GM10248 (cell line): Measurements from ENCODE around the gene GGCT.

Experiments
- CTCF ChIA-PET: fragments of 300-600 bp; sonication (Branson Sonifier 250); formaldehyde crosslinking; extraction: SDS; loops from one replicate; lab custom pipeline; 2021; ENCODE audit warnings: antibody characterized with exemption; lab: Yijun Ruan, JAX
- POLR2A ChIA-PET: fragments of 350-650 bp; sonication (Branson Sonifier 250); formaldehyde crosslinking; extraction: SDS; loops from one replicate; lab custom pipeline; 2020; ENCODE audit warnings: antibody characterized with exemption; lab: Yijun Ruan, JAX
- DNase-seq: peaks from one replicate; pipeline ENCODE4 v3.0.0; 2012; ENCODE audit errors: extremely low spot score
- CTCF ChIP-seq: IDR thresholded peaks from 2 replicates; pipeline ENCODE4 v1.5.1; 2012; ENCODE audit warnings: mild to moderate bottlenecking, low read depth; ENCODE audit errors: extremely low read depth, missing control alignments, control extremely low read depth

Gene GGCT

GRCh38 chr7:30505174-30505697 lies 607 bp upstream of the GGCT start:
- ChIA-PET CTCF (interaction anchor here (1.3 to 1.4 kb wide), 2 partner anchors 27 to 59 kb away, joined by 3 read pairs; no protein-coding TSS in a partner anchor), POLR2A (no interaction called here)
- no peak for TF ChIP-seq CTCF
- no peak for DNase-seq

- no peak for TF ChIP-seq CTCF
- no peak for DNase-seq
- ChIA-PET POLR2A (no interaction called here), CTCF (interaction anchor here (0.8 to 1.2 kb wide), 2 partner anchors 15 to 46 kb away, joined by 3 to 4 read pairs; no protein-coding TSS in a partner anchor)
Observed at GRCh38 chr7:30503274-30504212, 1.1 kb downstream of the GGCT start.

- ChIA-PET POLR2A (no interaction called here), CTCF (interaction anchor here (1.4 to 1.8 kb wide), 2 partner anchors 8 to 227 kb away, joined by 3 to 4 read pairs; no protein-coding TSS in a partner anchor)
- TF ChIP-seq CTCF: no peak
- no peak for DNase-seq
Observed at GRCh38 chr7:30502470-30503251, 2.0 kb downstream of the GGCT start.

GRCh38 chr7:30501264-30501663 lies 3.4 kb downstream of the GGCT start:
- ChIA-PET CTCF (interaction anchor here (1.4 to 1.8 kb wide), 2 partner anchors 9 to 225 kb away, joined by 3 to 4 read pairs; no protein-coding TSS in a partner anchor), POLR2A (no interaction called here)
- no peak for TF ChIP-seq CTCF
- no peak for DNase-seq

- no peak for TF ChIP-seq CTCF
- ChIA-PET CTCF (no interaction called here), POLR2A (no interaction called here)
- no peak for DNase-seq
Observed at GRCh38 chr7:30493228-30493627, 11.4 kb downstream of the GGCT start.

- CTCF ChIA-PET: no interaction called here
- no peak for DNase-seq
- POLR2A ChIA-PET: no interaction called here
- TF ChIP-seq CTCF: no peak
Observed at GRCh38 chr7:30491417-30491816, 13.2 kb downstream of the GGCT start.
